ENCODE results near the gene PIK3C2G. TPM values are rescaled to one million over a fixed set of nuclear protein-coding genes. Genes with fewer than 3 reads are reported as not detected.

PIK3C2G gene
- total RNA-seq, 1 donor from 2014 or later: 4.6 TPM

- no peak for DNase-seq (ENCODE audit: extremely low spot score, unreplicated experiment)
- Mint-ChIP-seq H3K4me1 (ENCODE audit: unreplicated experiment) (no peaks in the 10 kb centered on the region), H3K9me3 (no peaks in the 10 kb centered on the region), H3K4me3 (no peak overlapping the region), H3K36me3 (peaks cover 7% of the 10 kb centered on the region), H3K27me3 (no peaks in the 10 kb centered on the region), H3K27ac (no peak overlapping the region)
- no peak for TF ChIP-seq CTCF (conservative IDR thresholded peaks at IDR 0.05)
These were observed 289.8 kb downstream of the PIK3C2G start for GRCh38 chr12:18551106-18551505.

GRCh38 chr12:18551701-18552100, 290.4 kb downstream of the PIK3C2G start:
- TF ChIP-seq CTCF (conservative IDR thresholded peaks at IDR 0.05): no peak
- H3K4me1 Mint-ChIP-seq (ENCODE audit: unreplicated experiment): no peaks in the 10 kb centered on the region
- H3K4me3 Mint-ChIP-seq: no peak overlapping the region
- no peaks in the 10 kb centered on the region for H3K9me3 Mint-ChIP-seq
- H3K36me3 Mint-ChIP-seq: peaks cover 5% of the 10 kb centered on the region
- H3K27me3 Mint-ChIP-seq: no peaks in the 10 kb centered on the region
- DNase-seq (ENCODE audit: extremely low spot score, unreplicated experiment): no peak
- no peak overlapping the region for H3K27ac Mint-ChIP-seq

DNA sequence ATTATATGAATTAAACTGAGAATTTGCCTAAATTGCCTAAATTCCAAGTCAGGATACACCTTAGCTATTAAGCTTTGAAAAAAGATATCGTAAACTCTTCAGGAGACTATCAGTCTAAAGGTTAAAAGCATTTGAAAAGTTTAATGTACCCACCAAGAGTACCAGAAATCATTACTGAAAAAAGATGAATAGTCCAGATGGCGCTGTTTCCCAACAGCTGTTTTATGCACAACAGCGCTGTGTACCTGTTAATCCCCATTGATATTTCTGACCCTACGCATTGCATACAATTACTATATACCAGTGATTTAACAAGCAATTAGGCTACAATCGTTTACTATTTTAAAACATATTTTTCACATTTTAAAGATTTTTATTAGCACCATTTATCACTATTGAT, 291.5 kb downstream of the PIK3C2G start:
- Mint-ChIP-seq H3K9me3 (no peaks in the 10 kb centered on the region), H3K27me3 (no peaks in the 10 kb centered on the region), H3K36me3 (peaks cover 5% of the 10 kb centered on the region), H3K4me3 (no peak overlapping the region), H3K27ac (no peak overlapping the region), H3K4me1 (ENCODE audit: unreplicated experiment) (no peaks in the 10 kb centered on the region)
- DNase-seq (ENCODE audit: extremely low spot score, unreplicated experiment): no peak
- no peak for TF ChIP-seq CTCF (conservative IDR thresholded peaks at IDR 0.05)

GRCh38 chr12:18556161-18556560, 294.8 kb downstream of the PIK3C2G start:
- peaks cover 4% of the 10 kb centered on the region for H3K36me3 Mint-ChIP-seq
- H3K4me3 Mint-ChIP-seq: no peak overlapping the region
- peaks cover 4% of the 10 kb centered on the region for H3K9me3 Mint-ChIP-seq

DNA sequence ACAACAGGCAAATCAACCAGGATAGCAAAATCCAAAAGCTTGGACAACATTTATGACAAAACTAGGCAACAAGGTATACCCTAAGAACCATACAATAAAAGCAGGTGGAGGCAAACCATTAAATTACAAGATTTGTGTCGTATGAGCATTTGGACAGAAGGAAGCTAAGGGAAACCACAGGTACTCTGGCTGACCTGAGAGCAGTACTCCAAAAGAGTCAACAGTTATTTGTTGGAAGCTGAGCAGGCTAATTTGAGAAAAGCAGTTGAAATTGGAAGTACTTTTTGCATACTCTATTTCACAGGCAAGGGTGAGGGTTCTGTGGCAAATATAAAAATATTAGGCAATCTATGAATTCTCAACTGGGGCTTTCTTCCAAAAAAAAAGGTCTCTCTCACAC, 297.9 kb downstream of the PIK3C2G start:
- H3K27ac Mint-ChIP-seq: no peak overlapping the region
- no peak for DNase-seq (ENCODE audit: extremely low spot score, unreplicated experiment)
- peaks cover 5% of the 10 kb centered on the region for H3K9me3 Mint-ChIP-seq
- H3K4me1 Mint-ChIP-seq (ENCODE audit: unreplicated experiment): no peaks in the 10 kb centered on the region
- no peaks in the 10 kb centered on the region for H3K27me3 Mint-ChIP-seq
- no peak overlapping the region for H3K4me3 Mint-ChIP-seq
- no peak for TF ChIP-seq CTCF (conservative IDR thresholded peaks at IDR 0.05)
- no peaks in the 10 kb centered on the region for H3K36me3 Mint-ChIP-seq

More at GRCh38 chr12:18556161-18556560, 294.8 kb downstream of the PIK3C2G start:
- no peak for TF ChIP-seq CTCF (conservative IDR thresholded peaks at IDR 0.05)
- no peaks in the 10 kb centered on the region for H3K4me1 Mint-ChIP-seq (ENCODE audit: unreplicated experiment)
- H3K27ac Mint-ChIP-seq: no peak overlapping the region
- no peaks in the 10 kb centered on the region for H3K27me3 Mint-ChIP-seq
- DNase-seq (ENCODE audit: extremely low spot score, unreplicated experiment): no peak

- no peak for DNase-seq (ENCODE audit: extremely low spot score, unreplicated experiment)
- Mint-ChIP-seq H3K36me3 (no peaks in the 10 kb centered on the region), H3K27ac (no peak overlapping the region), H3K4me3 (no peak overlapping the region), H3K27me3 (no peaks in the 10 kb centered on the region), H3K4me1 (ENCODE audit: unreplicated experiment) (no peaks in the 10 kb centered on the region), H3K9me3 (peaks cover 5% of the 10 kb centered on the region)
- TF ChIP-seq CTCF (conservative IDR thresholded peaks at IDR 0.05): no peak
These were observed 301.2 kb downstream of the PIK3C2G start for GRCh38 chr12:18562531-18562930.
